Mesenchymal stem cell (in vitro differentiated cells and primary cell): Measurements from ENCODE around the gene GTF3C1.
"Not testable (repeated sequence)": the region's sequence is repeated elsewhere in the genome, so short reads cannot be mapped to it uniquely, and the experiment has no call there.

Experiments used
- DNase-seq: peaks from one replicate; pipeline ENCODE4 v3.0.0-alpha.2; 2013
- H2AFZ ChIP-seq: one replicate; pipeline ENCODE4 v1.6.1; 2013; ENCODE audit warnings: low read depth, mild to moderate bottlenecking, control low read depth, inconsistent platforms, low read length, moderate library complexity
- H2AK5ac ChIP-seq: 2 replicates; pipeline ENCODE4 v1.6.1; 2013; ENCODE audit warnings: low read length, moderate library complexity, mild to moderate bottlenecking, inconsistent platforms; ENCODE audit not compliant: severe bottlenecking
- H2BK120ac ChIP-seq: one replicate; pipeline ENCODE4 v1.6.1; 2013; ENCODE audit warnings: low read depth, mild to moderate bottlenecking, inconsistent platforms, low read length, moderate library complexity
- H2BK12ac ChIP-seq, 2 experiments: one replicate each; pipeline ENCODE4 v1.6.1; 2013; ENCODE audit warnings: inconsistent platforms in 2 of 2, low read length in 2 of 2, mild to moderate bottlenecking in 2 of 2, moderate library complexity in 2 of 2, control low read depth in 1 of 2
- H2BK15ac ChIP-seq: one replicate; pipeline ENCODE4 v1.6.1; 2013; ENCODE audit warnings: mild to moderate bottlenecking, low read depth, inconsistent platforms; ENCODE audit not compliant: poor library complexity, severe bottlenecking
- H2BK5ac ChIP-seq: 2 replicates; pipeline ENCODE4 v1.6.1; 2013; ENCODE audit warnings: low read depth, mild to moderate bottlenecking, low read length, control low read depth, inconsistent platforms; ENCODE audit not compliant: poor library complexity, severe bottlenecking
- H3K14ac ChIP-seq, 2 experiments: one replicate each; pipeline ENCODE4 v1.6.1; 2013; ENCODE audit warnings: inconsistent platforms in 2 of 2, low read length in 2 of 2, control low read depth in 1 of 2, mild to moderate bottlenecking in 1 of 2, moderate library complexity in 1 of 2
- H3K18ac ChIP-seq, 2 experiments: one replicate each; pipeline ENCODE4 v1.6.1; 2013; ENCODE audit warnings: inconsistent platforms in 2 of 2, low read length in 2 of 2, control low read depth in 1 of 2, low read depth in 1 of 2, mild to moderate bottlenecking in 1 of 2
- H3K23ac ChIP-seq, 2 experiments: one replicate each; pipeline ENCODE4 v1.6.1; 2013; ENCODE audit warnings: inconsistent platforms in 2 of 2, low read length in 2 of 2, mild to moderate bottlenecking in 2 of 2, moderate library complexity in 2 of 2, control low read depth in 1 of 2
- H3K27ac ChIP-seq: 2 replicates; pipeline ENCODE4 v1.5.1; 2013; ENCODE audit warnings: mild to moderate bottlenecking, moderate library complexity, low read length, control low read depth, inconsistent platforms; ENCODE audit not compliant: poor library complexity, severe bottlenecking
- H3K27me3 ChIP-seq, 2 experiments: 2 replicates each; pipeline versions ENCODE4 v1.6.1 to v1.7.0; 2013; ENCODE audit warnings: low read length in 2 of 2, mild to moderate bottlenecking in 2 of 2, moderate library complexity in 2 of 2, control low read depth in 1 of 2, inconsistent platforms in 1 of 2; ENCODE audit not compliant: control insufficient read depth in 1 of 2, insufficient read depth in 1 of 2
- H3K36me3 ChIP-seq, 2 experiments: 2 replicates each; pipeline versions ENCODE4 v1.6.1 to v1.7.0; 2013; ENCODE audit warnings: low read length in 2 of 2, control low read depth in 1 of 2, inconsistent platforms in 1 of 2, low read depth in 1 of 2, mild to moderate bottlenecking in 1 of 2; ENCODE audit not compliant: insufficient read depth in 2 of 2, control insufficient read depth in 1 of 2
- H3K4ac ChIP-seq, 2 experiments: one replicate each; pipeline ENCODE4 v1.6.1; 2013; ENCODE audit warnings: inconsistent platforms in 2 of 2, low read length in 2 of 2, mild to moderate bottlenecking in 2 of 2, moderate library complexity in 2 of 2, control low read depth in 1 of 2, low read depth in 1 of 2
- H3K4me1 ChIP-seq: 2 replicates; pipeline ENCODE4 v1.6.1; 2013; ENCODE audit warnings: low read depth, low read length, control low read depth; ENCODE audit not compliant: control insufficient read depth, insufficient read depth
- H3K4me2 ChIP-seq: 2 replicates; pipeline ENCODE4 v1.6.1; 2013; ENCODE audit warnings: low read length, mild to moderate bottlenecking, inconsistent platforms; ENCODE audit not compliant: poor library complexity, severe bottlenecking
- H3K4me3 ChIP-seq, 2 experiments: 2 replicates each; pipeline versions ENCODE4 v1.5.1 to v1.7.0; 2013; ENCODE audit warnings: low read length in 2 of 2, mild to moderate bottlenecking in 2 of 2, control low read depth in 1 of 2, low read depth in 1 of 2; ENCODE audit not compliant: insufficient read depth in 1 of 2
- H3K79me1 ChIP-seq: replicated peaks from 2 replicates; pipeline ENCODE4 v1.6.1; 2013; ENCODE audit warnings: mild to moderate bottlenecking, control low read depth, low read length, inconsistent platforms; ENCODE audit not compliant: poor library complexity, severe bottlenecking
- H3K9ac ChIP-seq: 2 replicates; pipeline ENCODE4 v1.7.0; 2013; ENCODE audit warnings: mild to moderate bottlenecking, low read length, moderate library complexity
- H3K9me3 ChIP-seq: 2 replicates; pipeline ENCODE4 v1.7.0; 2013; ENCODE audit warnings: mild to moderate bottlenecking, low read length; ENCODE audit not compliant: control insufficient read depth
- H4K8ac ChIP-seq: one replicate; pipeline ENCODE4 v1.6.1; 2013; ENCODE audit warnings: inconsistent platforms, mild to moderate bottlenecking, low read length, moderate library complexity
- H4K91ac ChIP-seq: one replicate; pipeline ENCODE4 v1.6.1; 2013; ENCODE audit warnings: mild to moderate bottlenecking, low read length, inconsistent platforms
- WGBS: methylation state at CpG from one replicate; pipeline ENCODE4 v1.1.7; 2013; ENCODE audit warnings: mixed read lengths; 5-methylcytosine and 5-hydroxymethylcytosine counted together

GTF3C1 gene

DNA sequence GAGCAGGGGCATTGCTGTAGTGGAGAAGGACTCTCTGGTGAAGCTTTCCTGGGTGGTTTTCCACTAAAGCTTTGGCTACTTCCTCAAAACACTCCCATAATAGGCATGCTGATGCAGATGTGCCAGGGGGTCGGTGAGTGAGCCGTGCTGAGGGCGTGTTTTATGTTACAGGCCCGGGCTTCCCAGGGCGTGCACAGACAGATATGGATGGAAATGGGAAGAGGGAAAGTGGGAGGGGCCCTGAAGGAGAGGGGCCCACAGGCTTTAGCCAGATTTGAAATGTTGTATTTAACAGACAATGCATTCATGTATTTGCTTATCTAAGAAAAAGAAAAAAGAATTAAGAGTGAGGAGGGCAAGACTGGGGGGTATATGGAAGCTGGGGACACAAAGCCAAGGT lies 91.5 kb downstream of the GTF3C1 start:
- H2AK5ac ChIP-seq: no peak overlapping the region
- no peak overlapping the region for H4K91ac ChIP-seq
- no peak overlapping the region for H3K9ac ChIP-seq
- no peak overlapping the region for H3K4me2 ChIP-seq
- WGBS: 87% methylated on average over 5 of the region's 5 CpGs
- no peak overlapping the region for H2BK12ac ChIP-seq
- H2AFZ ChIP-seq: no peak overlapping the region
- no peak overlapping the region for H2BK120ac ChIP-seq
- H3K79me1 ChIP-seq: peaks cover 5% of the 10 kb centered on the region
- H3K27me3 ChIP-seq: no peaks in the 10 kb centered on the region
- peaks cover 43 to 44% of the 10 kb centered on the region in 2 experiments for H3K36me3 ChIP-seq
- peaks cover 36% of the 10 kb centered on the region for H3K4me1 ChIP-seq
- no peak overlapping the region for H3K27ac ChIP-seq
- no peak overlapping the region for H2BK15ac ChIP-seq
- DNase-seq: no peak
- H4K8ac ChIP-seq: no peak overlapping the region
- H3K9me3 ChIP-seq: peaks cover 2% of the 10 kb centered on the region
- no peak overlapping the region for H3K4ac ChIP-seq
- H3K4me3 ChIP-seq: no peak overlapping the region
- H3K23ac ChIP-seq: no peak overlapping the region
- H3K18ac ChIP-seq: no peak overlapping the region
- no peak overlapping the region for H3K14ac ChIP-seq
- H2BK5ac ChIP-seq: no peak overlapping the region

DNA sequence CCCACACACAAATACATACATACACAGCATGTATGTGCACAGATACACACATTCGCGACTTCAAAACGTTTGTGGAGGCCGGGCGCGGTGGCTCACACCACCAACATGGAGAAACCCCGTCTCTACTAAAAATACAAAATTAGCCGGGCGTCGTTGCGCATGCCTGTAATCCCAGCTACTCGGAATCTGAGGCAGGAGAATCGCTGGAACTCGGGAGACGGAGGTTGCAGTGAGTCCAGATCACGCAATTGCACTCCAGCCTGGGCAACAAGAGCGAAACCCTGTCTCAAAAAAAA lies 92.2 kb downstream of the GTF3C1 start:
- H3K18ac ChIP-seq, H2BK15ac ChIP-seq, H3K4me3 ChIP-seq: not testable (repeated sequence)

DNA sequence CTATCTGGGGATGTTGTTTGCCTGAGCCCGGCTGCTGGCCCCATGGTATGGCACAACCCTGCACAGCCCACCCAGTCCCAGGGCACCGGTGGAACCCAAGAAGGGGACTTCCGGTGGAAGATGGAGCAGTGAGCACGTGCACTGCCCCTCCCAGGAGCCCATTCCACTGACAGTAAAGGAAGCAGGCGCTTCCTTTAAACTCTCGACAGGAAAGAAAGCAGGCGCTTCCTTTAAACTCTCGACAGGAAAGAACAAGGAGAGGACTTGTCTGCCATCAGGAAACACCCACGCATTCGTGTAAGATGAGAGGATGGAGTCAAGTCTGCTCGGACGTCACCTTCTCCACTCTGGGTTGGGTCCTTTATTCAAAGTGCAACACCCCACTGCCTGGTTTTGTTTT lies 94.0 kb downstream of the GTF3C1 start:
- H3K27ac ChIP-seq: no peak overlapping the region
- no peak overlapping the region for H3K18ac ChIP-seq
- H2AFZ ChIP-seq: no peak overlapping the region
- peaks cover 0 to 9% of the 10 kb centered on the region in 2 experiments for H3K27me3 ChIP-seq
- H3K4me2 ChIP-seq: no peak overlapping the region
- no peak overlapping the region for H2BK15ac ChIP-seq
- H4K91ac ChIP-seq: no peak overlapping the region
- no peak overlapping the region for H3K23ac ChIP-seq
- no peak overlapping the region for H2AK5ac ChIP-seq
- WGBS: 60% methylated on average over 12 of the region's 12 CpGs
- peaks cover 13% of the 10 kb centered on the region for H3K4me1 ChIP-seq
- H3K14ac ChIP-seq: no peak overlapping the region
- H2BK12ac ChIP-seq: no peak overlapping the region
- no peak for DNase-seq
- H3K9me3 ChIP-seq: peaks cover 5% of the 10 kb centered on the region
- H3K79me1 ChIP-seq: peaks cover 2% of the 10 kb centered on the region
- H3K4ac ChIP-seq: no peak overlapping the region
- no peak overlapping the region for H3K9ac ChIP-seq
- peaks cover 19 to 20% of the 10 kb centered on the region in 2 experiments for H3K36me3 ChIP-seq
- no peak overlapping the region for H2BK120ac ChIP-seq
- no peak overlapping the region for H3K4me3 ChIP-seq
- no peak overlapping the region for H4K8ac ChIP-seq
- no peak overlapping the region for H2BK5ac ChIP-seq

More for the DNA sequence above, 92.2 kb downstream of the GTF3C1 start:
- DNase-seq, H3K4me2 ChIP-seq, H2AFZ ChIP-seq, H4K8ac ChIP-seq, H3K27me3 ChIP-seq, H3K23ac ChIP-seq, H3K9ac ChIP-seq, H2BK12ac ChIP-seq, H3K79me1 ChIP-seq, H2BK120ac ChIP-seq, H2AK5ac ChIP-seq, H4K91ac ChIP-seq, H3K14ac ChIP-seq, H3K9me3 ChIP-seq, H2BK5ac ChIP-seq, H3K27ac ChIP-seq, H3K4ac ChIP-seq: not testable (repeated sequence)
- H3K4me1 ChIP-seq: peaks cover 29% of the 10 kb centered on the region
- 87% methylated on average over 15 of the region's 17 CpGs for WGBS
- H3K36me3 ChIP-seq: peaks cover 37% of the 10 kb centered on the region in 2 experiments

DNA sequence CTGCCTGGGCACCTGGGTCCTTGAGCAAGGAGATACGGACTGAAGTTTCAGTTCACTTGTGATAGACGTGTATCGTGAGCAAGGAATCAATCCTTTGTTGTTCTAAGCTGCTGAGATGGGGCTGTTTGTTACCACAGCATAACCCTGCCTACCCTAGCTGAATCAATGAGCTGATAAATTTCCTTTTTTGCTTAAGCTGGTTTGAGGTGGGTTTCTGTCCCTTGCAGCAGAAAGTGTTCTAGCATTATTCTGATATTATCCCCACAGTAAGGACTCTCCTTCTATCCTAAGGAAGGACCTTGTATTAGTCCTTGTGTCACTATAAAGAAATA lies 96.3 kb downstream of the GTF3C1 start:
- no peak overlapping the region for H2AK5ac ChIP-seq
- H3K4ac ChIP-seq: no peak overlapping the region
- H3K36me3 ChIP-seq: peaks cover 0 to under 1% of the 10 kb centered on the region in 2 experiments
- H4K8ac ChIP-seq: no peak overlapping the region
- H3K18ac ChIP-seq: no peak overlapping the region
- H3K9me3 ChIP-seq: peaks cover 5% of the 10 kb centered on the region
- peaks cover 20% of the 10 kb centered on the region for H3K4me1 ChIP-seq
- H2BK12ac ChIP-seq: no peak overlapping the region
- H3K4me2 ChIP-seq: no peak overlapping the region
- H4K91ac ChIP-seq: no peak overlapping the region
- no peak overlapping the region for H3K14ac ChIP-seq
- no peak overlapping the region for H2BK5ac ChIP-seq
- H2AFZ ChIP-seq: no peak overlapping the region
- H2BK120ac ChIP-seq: no peak overlapping the region
- no peak overlapping the region for H2BK15ac ChIP-seq
- no peak overlapping the region for H3K23ac ChIP-seq
- H3K79me1 ChIP-seq: no peaks in the 10 kb centered on the region
- no peak for DNase-seq
- H3K4me3 ChIP-seq: no peak overlapping the region
- 100% methylated on average over 3 of the region's 3 CpGs for WGBS
- peaks cover 0 to 20% of the 10 kb centered on the region in 2 experiments for H3K27me3 ChIP-seq
- H3K9ac ChIP-seq: no peak overlapping the region
- no peak overlapping the region for H3K27ac ChIP-seq
